ENCODE measurements around the gene CHST15. TPM values are rescaled to one million over a fixed set of nuclear protein-coding genes. Genes with fewer than 3 reads are reported as not detected.
A peak's percentile ranks its signal among the peaks of the same experiment; 100 is the strongest.
"Not testable (repeated sequence)": the region's sequence is repeated elsewhere in the genome, so short reads cannot be mapped to it uniquely, and the experiment has no call there.

The CHST15 gene
- total RNA-seq, 1 donor from 2014 or later, result 23.5 TPM

GRCh38 chr10:124124123-124124768 is 30.8 kb upstream of the CHST15 start:
- DNase-seq (ENCODE audit: low spot score), result no peak

- no peak for DNase-seq (ENCODE audit: low spot score)
Observed at GRCh38 chr10:124123156-124123555, 29.8 kb upstream of the CHST15 start.

GRCh38 chr10:124122211-124122610 is 28.8 kb upstream of the CHST15 start:
- no peak for DNase-seq (ENCODE audit: low spot score)

GRCh38 chr10:124120410-124121061 is 27.1 kb upstream of the CHST15 start:
- DNase-seq (ENCODE audit: low spot score), result no peak

GRCh38 chr10:124119946-124120345 is 26.5 kb upstream of the CHST15 start:
- peak; percentile 40 for DNase-seq (ENCODE audit: low spot score)

- no peak for DNase-seq (ENCODE audit: low spot score)
Observed at GRCh38 chr10:124119216-124119615, 25.8 kb upstream of the CHST15 start.

- DNase-seq (ENCODE audit: low spot score), result no peak
Observed at GRCh38 chr10:124117833-124118232, 24.4 kb upstream of the CHST15 start.

- DNase-seq (ENCODE audit: low spot score), result no peak
Observed at GRCh38 chr10:124117511-124117785, 24.1 kb upstream of the CHST15 start.

- no peak for DNase-seq (ENCODE audit: low spot score)
Observed at GRCh38 chr10:124116771-124117510, 23.5 kb upstream of the CHST15 start.

- DNase-seq (ENCODE audit: low spot score), result no peak
Observed at GRCh38 chr10:124114696-124115095, 21.3 kb upstream of the CHST15 start.

GRCh38 chr10:124112891-124113580 is 19.6 kb upstream of the CHST15 start:
- DNase-seq (ENCODE audit: low spot score), result no peak

GRCh38 chr10:124110882-124111281 is 17.5 kb upstream of the CHST15 start:
- no peak for DNase-seq (ENCODE audit: low spot score)

GRCh38 chr10:124109261-124109660 is 15.9 kb upstream of the CHST15 start:
- no peak for DNase-seq (ENCODE audit: low spot score)

GRCh38 chr10:124107072-124107471 is 13.7 kb upstream of the CHST15 start:
- no peak for DNase-seq (ENCODE audit: low spot score)

- peak; percentile 77 for DNase-seq (ENCODE audit: low spot score)
Observed at GRCh38 chr10:124106241-124106879, 13.0 kb upstream of the CHST15 start.

GRCh38 chr10:124105594-124105993 is 12.2 kb upstream of the CHST15 start:
- no peak for DNase-seq (ENCODE audit: low spot score)

GRCh38 chr10:124105045-124105444 is 11.6 kb upstream of the CHST15 start:
- DNase-seq (ENCODE audit: low spot score), result no peak

- DNase-seq (ENCODE audit: low spot score), result no peak
Observed at GRCh38 chr10:124104011-124104627, 10.7 kb upstream of the CHST15 start.

GRCh38 chr10:124101351-124101750 is 8.0 kb upstream of the CHST15 start:
- no peak for DNase-seq (ENCODE audit: low spot score)

- not testable (repeated sequence) for DNase-seq (ENCODE audit: low spot score)
Observed at GRCh38 chr10:124100651-124101050, 7.3 kb upstream of the CHST15 start.

- no peak for DNase-seq (ENCODE audit: low spot score)
Observed at GRCh38 chr10:124100124-124100523, 6.7 kb upstream of the CHST15 start.

- no peak for DNase-seq (ENCODE audit: low spot score)
Observed at GRCh38 chr10:124099604-124100003, 6.2 kb upstream of the CHST15 start.

Measured in mucosa of gallbladder (tissue), 1 donor.